HEK293T (cell line): ENCODE data around the gene SEPSECS.

Experiments
- CTCF ChIA-PET: fragments of 350-600 bp; formaldehyde crosslinking; extraction: SDS; loops from one replicate; lab custom pipeline; 2021; ENCODE audit warnings: antibody characterized with exemption, inconsistent platforms; lab: Yijun Ruan, JAX
- POLR2A ChIA-PET: fragments of 350-600 bp; formaldehyde crosslinking; extraction: SDS; loops from one replicate; lab custom pipeline; 2020; ENCODE audit warnings: antibody characterized with exemption, inconsistent platforms; lab: Yijun Ruan, JAX
- DNase-seq: peaks from one replicate; pipeline ENCODE4 v3.0.0; 2012; ENCODE audit warnings: mixed read lengths; ENCODE audit errors: extremely low spot score
- ARNT ChIP-seq: fragments of 450-650 bp; IDR thresholded peaks from 2 replicates; pipeline ENCODE4 v1.6.1; 2017; ENCODE audit warnings: mild to moderate bottlenecking
- BHLHE40 ChIP-seq: fragments of 450-650 bp; IDR thresholded peaks from 2 replicates; pipeline ENCODE4 v1.6.1; 2016; ENCODE audit warnings: mild to moderate bottlenecking, moderate library complexity, borderline replicate concordance
- CTBP1 ChIP-seq: fragments of 450-650 bp; IDR thresholded peaks from 2 replicates; pipeline ENCODE4 v1.6.1; 2016; ENCODE audit warnings: borderline replicate concordance
- ELF4 ChIP-seq: fragments of 450-650 bp; IDR thresholded peaks from 2 replicates; pipeline ENCODE4 v1.6.1; 2017; ENCODE audit warnings: antibody characterized with exemption
- FOXA1 ChIP-seq: fragments of 450-650 bp; IDR thresholded peaks from 2 replicates; pipeline ENCODE4 v1.6.1; 2016; ENCODE audit warnings: mild to moderate bottlenecking
- FOXK2 ChIP-seq: fragments of 450-650 bp; IDR thresholded peaks from 2 replicates; pipeline ENCODE4 v1.6.1; 2016; ENCODE audit warnings: mild to moderate bottlenecking
- FOXM1 ChIP-seq: fragments of 450-650 bp; IDR thresholded peaks from 2 replicates; pipeline ENCODE4 v1.6.1; 2017; ENCODE audit warnings: mild to moderate bottlenecking, borderline replicate concordance
- HDGF ChIP-seq: fragments of 450-650 bp; IDR thresholded peaks from 2 replicates; pipeline ENCODE4 v1.6.1; 2017; ENCODE audit warnings: antibody characterized with exemption, borderline replicate concordance
- L3MBTL2 ChIP-seq: fragments of 450-650 bp; conservative IDR thresholded peaks from 2 replicates; pipeline ENCODE4 v1.6.1; 2016; ENCODE audit warnings: mild to moderate bottlenecking
- LEF1 ChIP-seq: fragments of 450-650 bp; IDR thresholded peaks from 2 replicates; pipeline ENCODE4 v1.6.1; 2017; ENCODE audit warnings: mild to moderate bottlenecking, borderline replicate concordance
- NFRKB ChIP-seq: fragments of 450-650 bp; IDR thresholded peaks from 2 replicates; pipeline ENCODE4 v1.6.1; 2016; ENCODE audit warnings: mild to moderate bottlenecking, moderate library complexity
- SP1 ChIP-seq: fragments of 450-650 bp; IDR thresholded peaks from 2 replicates; pipeline ENCODE4 v1.6.1; 2017
- SUZ12 ChIP-seq: fragments of 450-650 bp; IDR thresholded peaks from 2 replicates; pipeline ENCODE4 v1.6.1; 2016; ENCODE audit warnings: mild to moderate bottlenecking
- TARDBP ChIP-seq: fragments of 450-650 bp; IDR thresholded peaks from 2 replicates; pipeline ENCODE4 v1.6.1; 2016
- ZNF384 ChIP-seq: fragments of 450-650 bp; IDR thresholded peaks from 2 replicates; pipeline ENCODE4 v1.6.1; 2016
- TF ChIP-seq, protein P1 (sequence below): fragments of 450-650 bp; IDR thresholded peaks from 2 replicates; pipeline ENCODE4 v1.6.1; 2016

The SEPSECS gene

DNA sequence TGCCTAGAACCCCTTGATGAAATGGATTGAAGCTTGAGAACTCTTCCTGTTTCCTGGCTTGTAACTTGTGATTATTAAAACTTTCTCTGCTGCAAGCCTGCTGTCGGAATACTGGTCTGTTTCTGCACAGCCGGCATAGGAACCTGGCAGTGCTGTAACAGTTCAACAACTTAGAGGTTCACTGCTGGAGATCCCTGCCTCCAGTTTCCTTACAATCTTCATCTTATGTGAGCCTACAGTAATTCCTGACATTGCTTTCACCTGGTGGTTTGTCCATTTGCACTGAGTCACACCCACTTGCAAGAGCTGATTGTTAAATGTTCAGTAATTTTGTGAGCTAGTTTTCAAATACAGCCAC, 1.3 kb upstream of the SEPSECS start:
- TF ChIP-seq SUZ12 (no peak), BHLHE40 (no peak)
- DNase-seq = no peak
- CTCF ChIA-PET = interaction anchor here (0.7 to 1.8 kb wide), 3 partner anchors 151 to 569 kb away, joined by 3 to 5 read pairs (median 5); partner anchors contain the start of gene ZCCHC4
- POLR2A ChIA-PET = interaction anchor here (0.6 to 1.6 kb wide), 4 partner anchors 8 to 152 kb away, joined by 3 to 5 read pairs (median 4); partner anchors contain the start of gene PI4K2B

- no peak for TF ChIP-seq ELF4
- TF ChIP-seq FOXA1 = no peak
- TF ChIP-seq ZNF384 = no peak
- no peak for TF ChIP-seq SUZ12
- no peak for TF ChIP-seq SP1
- TF ChIP-seq ARNT = no peak
- no peak for TF ChIP-seq BHLHE40
- no peak for TF ChIP-seq HDGF
- TF ChIP-seq NFRKB = no peak
- TF ChIP-seq, protein P1, sequence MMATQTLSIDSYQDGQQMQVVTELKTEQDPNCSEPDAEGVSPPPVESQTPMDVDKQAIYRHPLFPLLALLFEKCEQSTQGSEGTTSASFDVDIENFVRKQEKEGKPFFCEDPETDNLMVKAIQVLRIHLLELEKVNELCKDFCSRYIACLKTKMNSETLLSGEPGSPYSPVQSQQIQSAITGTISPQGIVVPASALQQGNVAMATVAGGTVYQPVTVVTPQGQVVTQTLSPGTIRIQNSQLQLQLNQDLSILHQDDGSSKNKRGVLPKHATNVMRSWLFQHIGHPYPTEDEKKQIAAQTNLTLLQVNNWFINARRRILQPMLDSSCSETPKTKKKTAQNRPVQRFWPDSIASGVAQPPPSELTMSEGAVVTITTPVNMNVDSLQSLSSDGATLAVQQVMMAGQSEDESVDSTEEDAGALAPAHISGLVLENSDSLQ = no peak
- no peak for TF ChIP-seq FOXM1
- TF ChIP-seq TARDBP = no peak
- TF ChIP-seq LEF1 = no peak
- no peak for TF ChIP-seq L3MBTL2
- peak; percentile 26 for DNase-seq
- ChIA-PET POLR2A (interaction anchor here (0.6 to 1.9 kb wide), 11 partner anchors 9 to 217 kb away, joined by 3 to 14 read pairs (median 4); partner anchors contain the start of genes PI4K2B and ZCCHC4), CTCF (interaction anchor here (0.7 to 1.8 kb wide), 3 partner anchors 152 to 570 kb away, joined by 3 to 5 read pairs (median 5); partner anchors contain the start of gene ZCCHC4)
Measured at GRCh38 chr4:25160714-25161592, 704 bp upstream of the SEPSECS start.

- no peak for TF ChIP-seq ZNF384
- TF ChIP-seq L3MBTL2 = no peak
- DNase-seq = no peak
- POLR2A ChIA-PET = interaction anchor here (0.9 to 1.9 kb wide), 3 partner anchors 26 to 75 kb away, joined by 3 to 14 read pairs (median 4); partner anchors contain the start of gene PI4K2B
- CTCF ChIA-PET = no interaction called here
Measured at GRCh38 chr4:25158817-25159216, 1.4 kb downstream of the SEPSECS start.

- TF ChIP-seq FOXM1 (no peak), ZNF384 (no peak), FOXA1 (no peak), L3MBTL2 (no peak)
- no peak for DNase-seq
- CTCF ChIA-PET = interaction anchor here (0.7 kb wide), 1 partner anchor 48 kb away, joined by 3 read pairs; no protein-coding TSS in a partner anchor
- POLR2A ChIA-PET = no interaction called here
Measured at GRCh38 chr4:25157081-25157480, 3.2 kb downstream of the SEPSECS start.

DNA sequence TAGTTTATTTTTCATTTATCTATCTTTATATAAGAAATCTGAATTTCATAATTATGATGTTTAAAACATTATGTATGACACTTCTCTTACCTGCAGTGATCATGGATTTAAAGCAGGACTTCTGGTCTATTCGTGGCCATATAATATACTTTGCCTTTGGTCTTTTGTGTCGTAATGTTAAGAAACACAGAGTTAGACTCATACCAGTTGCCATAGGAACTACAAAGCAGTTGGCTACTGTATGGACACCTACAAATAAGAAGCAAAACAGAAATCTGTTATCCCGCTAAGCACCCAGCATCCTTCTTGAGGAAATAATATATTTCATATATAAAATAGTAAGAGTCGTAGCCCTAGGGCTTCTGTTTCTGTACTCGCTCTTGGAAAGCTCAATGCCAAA, 4.3 kb downstream of the SEPSECS start:
- no peak for DNase-seq
- TF ChIP-seq SP1 (no peak), ARNT (no peak), FOXK2 (no peak), BHLHE40 (no peak), HDGF (no peak), ZNF384 (no peak), LEF1 (no peak), FOXM1 (no peak), L3MBTL2 (no peak), NFRKB (no peak), TARDBP (no peak), FOXA1 (no peak), SUZ12 (no peak), CTBP1 (no peak), ELF4 (no peak)
- TF ChIP-seq, protein P1 = no peak
- ChIA-PET CTCF (no interaction called here), POLR2A (no interaction called here)

- ChIA-PET POLR2A (no interaction called here), CTCF (no interaction called here)
- no peak for DNase-seq
- TF ChIP-seq ARNT = no peak
- TF ChIP-seq SUZ12 = no peak
- TF ChIP-seq FOXK2 = no peak
- no peak for TF ChIP-seq L3MBTL2
- no peak for TF ChIP-seq ELF4
- no peak for TF ChIP-seq TARDBP
- no peak for TF ChIP-seq SP1
- TF ChIP-seq CTBP1 = no peak
- TF ChIP-seq NFRKB = no peak
- TF ChIP-seq ZNF384 = no peak
Measured at GRCh38 chr4:25154594-25155265, 5.5 kb downstream of the SEPSECS start.

DNA sequence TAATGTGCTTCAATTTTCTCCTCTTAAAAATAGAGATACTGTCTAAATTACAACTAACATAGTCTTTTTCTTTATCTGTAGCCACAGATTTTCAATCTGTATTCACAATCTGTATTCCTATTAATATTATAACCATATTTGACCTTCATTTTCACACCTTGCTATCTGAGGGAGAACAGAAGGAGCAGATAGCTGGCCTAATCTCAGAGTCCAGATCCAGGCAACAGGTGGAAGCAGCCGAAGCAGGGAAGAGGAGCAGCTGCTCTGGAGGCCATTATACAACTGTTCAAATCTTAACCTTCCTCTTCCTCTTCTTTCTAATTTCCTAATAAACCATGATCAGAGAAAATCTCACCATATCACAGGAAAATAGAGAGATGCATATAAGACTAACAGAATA, 14.2 kb downstream of the SEPSECS start:
- TF ChIP-seq SUZ12 (no peak), TARDBP (no peak), FOXM1 (no peak), NFRKB (no peak), HDGF (no peak)
- DNase-seq = no peak
- ChIA-PET CTCF (no interaction called here), POLR2A (no interaction called here)
